Activated CD8-positive, alpha-beta T cell treated with anti-CD3 and anti-CD28 coated beads for 36 hours (primary cell): Measurements from ENCODE around the gene PIGQ. TPM values are rescaled to one million over a fixed set of nuclear protein-coding genes. Genes with fewer than 3 reads are reported as not detected.

Experiments
- ATAC-seq: fragments of 200-7000 bp; cut with Tn5 transposase; one replicate; pipeline ENCODE4 v1.10.0; 2021; ENCODE audit warnings: mild to moderate bottlenecking, moderate library complexity
- CTCF ChIA-PET: fragments of 350-600 bp; sonication (Branson Sonifier 250); formaldehyde crosslinking; loops from one replicate; lab custom pipeline; 2021; ENCODE audit warnings: antibody characterized with exemption; lab: Charles Lee
- POLR2A ChIA-PET: fragments of 350-600 bp; sonication (Branson Sonifier 250); formaldehyde crosslinking; loops from one replicate; lab custom pipeline; 2021; ENCODE audit warnings: antibody characterized with exemption; lab: Charles Lee
- DNase-seq: peaks from one replicate; pipeline ENCODE4 v3.0.0-alpha.2; 2020
- H3K27ac Mint-ChIP-seq: one replicate; pipeline ENCODE4 v1.8.0; 2021; ENCODE audit warnings: mild to moderate bottlenecking, mixed read lengths
- H3K27me3 Mint-ChIP-seq: one replicate; pipeline ENCODE4 v1.8.0; 2021; ENCODE audit warnings: mixed read lengths
- H3K36me3 Mint-ChIP-seq: one replicate; pipeline ENCODE4 v1.8.0; 2021; ENCODE audit warnings: low read depth, mixed read lengths
- H3K4me1 Mint-ChIP-seq: one replicate; pipeline ENCODE4 v1.8.0; 2021; ENCODE audit warnings: low read depth, mixed read lengths
- H3K4me3 Mint-ChIP-seq: one replicate; pipeline ENCODE4 v1.8.0; 2021; ENCODE audit warnings: mild to moderate bottlenecking, moderate library complexity, mixed read lengths
- H3K9me3 Mint-ChIP-seq: one replicate; pipeline ENCODE4 v1.8.0; 2021; ENCODE audit warnings: mixed read lengths
- intact Hi-C: fragments of 100-400 bp; cut with micrococcal nuclease; formaldehyde crosslinking; loops from one replicate; pipeline ENCODE4 v1.10.0; 2022
- total RNA-seq, 2 experiments: library from RNA; stranded (reverse); gene quantifications; one replicate each; pipeline ENCODE4 v1.2.3, GENCODE V29; 2021
- TF ChIP-seq, protein P1 (sequence below): fragments of 200-600 bp; IDR thresholded peaks from one replicate; pipeline ENCODE4 v1.8.0; 2022; ENCODE audit warnings: antibody characterized with exemption, mild to moderate bottlenecking

Gene PIGQ
- total RNA-seq, 2 experiments from 2014 or later, result 18.5 to 18.6 TPM

DNA sequence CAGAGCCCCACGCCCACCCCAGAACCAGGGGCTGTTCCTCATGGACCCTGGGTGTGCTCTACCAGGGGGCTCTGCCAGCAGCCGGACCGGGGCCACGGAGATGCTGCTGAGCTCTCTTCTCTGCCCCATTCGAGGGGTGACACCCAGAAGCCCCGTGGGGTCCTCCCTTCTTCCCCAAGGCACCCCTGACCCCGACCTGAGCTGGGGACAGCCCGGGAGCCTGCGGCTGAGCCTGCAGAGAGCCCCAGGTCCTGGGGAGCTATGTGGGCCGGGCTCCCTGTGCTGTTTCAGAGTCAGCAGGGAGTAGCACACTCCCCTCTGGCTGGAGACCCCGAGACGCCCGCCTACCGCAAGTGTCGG lies 10.8 kb upstream of the PIGQ start:
- CTCF ChIA-PET, result no interaction called here
- POLR2A ChIA-PET, result no interaction called here
- no peak for ATAC-seq
- H3K27ac Mint-ChIP-seq, result no peak overlapping the region
- intact Hi-C loops, result no loop called here
- H3K36me3 Mint-ChIP-seq, result no peaks in the 10 kb centered on the region
- no peaks in the 10 kb centered on the region for H3K9me3 Mint-ChIP-seq
- H3K27me3 Mint-ChIP-seq, result peaks cover 6% of the 10 kb centered on the region
- H3K4me3 Mint-ChIP-seq, result no peak overlapping the region
- no peaks in the 10 kb centered on the region for H3K4me1 Mint-ChIP-seq
- no peak for DNase-seq
- TF ChIP-seq, protein P1, sequence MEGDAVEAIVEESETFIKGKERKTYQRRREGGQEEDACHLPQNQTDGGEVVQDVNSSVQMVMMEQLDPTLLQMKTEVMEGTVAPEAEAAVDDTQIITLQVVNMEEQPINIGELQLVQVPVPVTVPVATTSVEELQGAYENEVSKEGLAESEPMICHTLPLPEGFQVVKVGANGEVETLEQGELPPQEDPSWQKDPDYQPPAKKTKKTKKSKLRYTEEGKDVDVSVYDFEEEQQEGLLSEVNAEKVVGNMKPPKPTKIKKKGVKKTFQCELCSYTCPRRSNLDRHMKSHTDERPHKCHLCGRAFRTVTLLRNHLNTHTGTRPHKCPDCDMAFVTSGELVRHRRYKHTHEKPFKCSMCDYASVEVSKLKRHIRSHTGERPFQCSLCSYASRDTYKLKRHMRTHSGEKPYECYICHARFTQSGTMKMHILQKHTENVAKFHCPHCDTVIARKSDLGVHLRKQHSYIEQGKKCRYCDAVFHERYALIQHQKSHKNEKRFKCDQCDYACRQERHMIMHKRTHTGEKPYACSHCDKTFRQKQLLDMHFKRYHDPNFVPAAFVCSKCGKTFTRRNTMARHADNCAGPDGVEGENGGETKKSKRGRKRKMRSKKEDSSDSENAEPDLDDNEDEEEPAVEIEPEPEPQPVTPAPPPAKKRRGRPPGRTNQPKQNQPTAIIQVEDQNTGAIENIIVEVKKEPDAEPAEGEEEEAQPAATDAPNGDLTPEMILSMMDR, result no peak

DNA sequence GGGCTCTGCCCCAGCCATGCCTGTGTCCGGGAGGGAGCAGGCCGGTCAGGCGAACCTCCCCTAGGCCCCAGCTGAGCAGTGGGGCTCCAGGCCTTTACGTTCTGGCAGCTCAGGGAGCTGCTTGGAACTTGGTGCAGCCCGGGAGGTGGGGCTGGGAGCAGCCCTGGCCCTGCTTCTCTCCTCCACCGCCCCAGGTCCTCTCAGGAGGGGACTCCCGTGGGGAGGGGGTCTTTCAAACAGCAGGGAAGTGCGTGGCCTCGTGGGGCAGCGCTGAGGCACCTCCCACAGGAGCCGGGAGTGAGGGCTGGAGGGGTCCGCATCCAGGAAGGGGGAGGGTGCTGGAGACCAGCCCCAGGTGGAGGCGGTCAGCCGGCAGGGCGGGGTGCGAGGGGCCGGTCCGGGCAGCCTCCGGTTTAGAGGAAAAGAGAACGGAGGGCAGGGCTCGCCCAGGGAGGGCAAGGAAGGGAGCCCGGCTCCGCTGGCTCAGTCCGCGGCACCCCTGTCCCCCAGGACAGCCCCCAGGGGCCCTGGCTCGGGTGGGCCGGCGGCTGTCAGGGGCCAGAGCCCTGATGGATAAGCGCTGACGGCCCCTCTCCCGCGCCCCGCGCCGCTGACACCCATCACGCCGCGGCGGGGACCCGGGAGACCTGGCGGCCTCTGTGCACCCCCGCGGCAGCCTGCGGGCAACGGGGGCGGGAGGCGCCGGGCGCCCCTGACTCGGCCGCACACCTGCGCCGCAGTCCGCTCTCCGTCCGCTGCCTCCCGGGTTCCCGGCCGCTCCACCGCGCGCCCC lies 10.2 kb upstream of the PIGQ start:
- no peaks in the 10 kb centered on the region for H3K9me3 Mint-ChIP-seq
- POLR2A ChIA-PET, result no interaction called here
- no peak overlapping the region for H3K4me3 Mint-ChIP-seq
- H3K27me3 Mint-ChIP-seq, result peaks cover 6% of the 10 kb centered on the region
- no peak overlapping the region for H3K27ac Mint-ChIP-seq
- CTCF ChIA-PET, result no interaction called here
- intact Hi-C loops, result no loop called here
- DNase-seq (no peak), ATAC-seq (no peak)
- TF ChIP-seq, protein P1, result no peak
- H3K36me3 Mint-ChIP-seq, result no peaks in the 10 kb centered on the region
- no peaks in the 10 kb centered on the region for H3K4me1 Mint-ChIP-seq

DNA sequence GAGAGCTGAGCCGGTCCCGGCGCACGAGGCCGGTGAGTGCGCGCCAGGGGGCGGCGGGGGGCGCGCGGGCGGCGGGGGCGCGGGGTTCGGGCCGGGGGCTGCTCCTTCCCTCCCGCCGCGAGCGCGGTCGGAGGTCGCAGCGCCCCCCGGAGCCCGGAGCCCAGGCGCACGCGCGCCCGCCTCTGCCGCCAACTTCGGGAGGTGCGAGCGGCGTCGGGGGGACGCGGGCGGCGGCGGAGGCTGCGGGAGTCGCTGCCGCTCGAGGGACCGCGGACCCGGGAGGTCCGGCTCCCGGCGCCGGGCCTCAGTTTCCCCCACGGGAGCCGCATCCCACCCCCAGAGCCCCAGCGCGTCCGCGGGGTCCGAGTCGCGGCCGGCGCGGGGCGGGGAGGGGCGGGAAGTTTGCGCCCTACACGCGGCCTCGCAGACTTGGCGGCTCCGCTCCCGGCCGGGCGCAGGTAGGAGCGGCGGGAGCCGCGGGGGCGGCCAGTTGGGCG lies 9.5 kb upstream of the PIGQ start, which contains the start of gene PRR35:
TSS of gene PRR35 (plus strand) at position 191 of the 497 bp plus-strand sequence. CDS start 2,901 bp downstream, outside the sequence.
- Mint-ChIP-seq H3K4me3 (no peak within 1 kb of the TSS), H3K27me3 (peaks cover 6% of the 10 kb centered on the region), H3K27ac (no peak within 1 kb of the TSS), H3K36me3 (no peaks in the 10 kb centered on the region), H3K9me3 (no peaks in the 10 kb centered on the region), H3K4me1 (no peaks in the 10 kb centered on the region)
- POLR2A ChIA-PET, result no interaction called here
- intact Hi-C loops, result no loop called here
- ATAC-seq (no peak), DNase-seq (no peak)
- TF ChIP-seq, protein P1, result no peak
- CTCF ChIA-PET, result no interaction called here

DNA sequence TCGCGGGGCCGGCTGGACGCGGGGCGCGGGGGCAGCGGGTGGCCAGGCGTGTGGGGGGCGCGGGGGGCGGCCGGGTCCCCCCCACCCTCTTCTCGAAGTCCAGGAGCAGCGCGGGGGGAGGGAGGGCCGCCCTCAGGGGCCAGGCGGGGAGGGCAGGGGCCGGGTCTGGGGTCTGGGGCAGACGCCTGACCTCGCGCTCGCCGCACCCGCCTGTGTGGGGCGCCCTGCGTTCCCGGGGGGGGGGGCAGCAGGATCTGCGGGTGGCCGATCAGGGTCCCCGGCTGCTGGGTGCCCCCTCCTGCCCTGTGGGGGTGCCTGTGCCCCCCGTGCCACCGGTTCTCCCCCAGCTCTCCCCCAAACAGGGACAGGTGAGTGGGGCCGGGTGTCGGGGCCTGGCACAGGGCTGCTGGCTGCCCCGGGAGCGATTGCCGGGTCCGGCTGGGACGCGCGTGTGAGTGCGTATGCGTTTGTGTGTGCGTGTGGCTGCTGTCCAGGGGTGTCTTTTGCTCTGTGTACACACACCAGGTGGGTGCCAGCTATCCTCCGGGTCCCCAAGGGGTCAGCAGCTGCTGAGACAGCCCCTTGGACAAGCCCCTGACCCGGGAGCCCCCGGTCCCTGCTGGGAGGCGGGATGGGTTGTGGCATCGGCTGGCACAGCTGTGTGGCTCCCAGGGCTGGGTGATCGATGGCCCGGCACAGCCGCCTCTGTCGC lies 8.9 kb upstream of the PIGQ start:
- TF ChIP-seq, protein P1, result no peak
- H3K4me3 Mint-ChIP-seq, result no peak overlapping the region
- ATAC-seq (no peak), DNase-seq (no peak)
- no peaks in the 10 kb centered on the region for H3K4me1 Mint-ChIP-seq
- ChIA-PET POLR2A (no interaction called here), CTCF (no interaction called here)
- H3K27me3 Mint-ChIP-seq, result peaks cover 6% of the 10 kb centered on the region
- no peak overlapping the region for H3K27ac Mint-ChIP-seq
- H3K9me3 Mint-ChIP-seq, result no peaks in the 10 kb centered on the region
- intact Hi-C loops, result no loop called here
- H3K36me3 Mint-ChIP-seq, result no peaks in the 10 kb centered on the region

DNA sequence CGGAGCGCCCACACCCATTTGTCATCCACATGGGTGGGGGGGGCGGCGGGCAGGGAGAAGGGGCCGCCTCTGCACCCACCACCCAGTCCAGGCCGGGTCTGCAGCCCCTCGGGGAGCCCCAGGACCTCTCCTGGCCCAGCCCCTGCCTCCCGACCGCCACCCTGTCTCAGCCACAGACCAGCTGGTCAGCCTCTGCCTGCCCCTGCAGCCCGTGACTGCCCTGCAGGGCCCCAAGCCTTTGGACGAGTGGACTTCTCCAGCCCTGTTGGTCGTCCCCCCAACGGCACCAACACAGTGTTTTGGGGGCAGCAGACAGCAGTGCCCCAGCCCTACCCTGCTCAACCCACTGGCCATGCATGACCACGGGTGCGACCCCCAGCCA lies 8.4 kb upstream of the PIGQ start:
- TF ChIP-seq, protein P1, result no peak
- no peaks in the 10 kb centered on the region for H3K36me3 Mint-ChIP-seq
- ChIA-PET POLR2A (no interaction called here), CTCF (no interaction called here)
- H3K27ac Mint-ChIP-seq, result no peak overlapping the region
- H3K4me3 Mint-ChIP-seq, result no peak overlapping the region
- ATAC-seq (no peak), DNase-seq (no peak)
- peaks cover 6% of the 10 kb centered on the region for H3K27me3 Mint-ChIP-seq
- intact Hi-C loops, result no loop called here
- no peaks in the 10 kb centered on the region for H3K9me3 Mint-ChIP-seq
- H3K4me1 Mint-ChIP-seq, result peaks cover 1% of the 10 kb centered on the region
